ENCODE results near the gene SERPINA1. TPM values are rescaled to one million over a fixed set of nuclear protein-coding genes. Genes with fewer than 3 reads are reported as not detected.
"Not testable (repeated sequence)": the region's sequence is repeated elsewhere in the genome, so short reads cannot be mapped to it uniquely, and the experiment has no call there.

SERPINA1 gene
- total and polyA plus RNA-seq, 7 donors, result 0.78 to 5.5 (median 3.0) TPM

DNA sequence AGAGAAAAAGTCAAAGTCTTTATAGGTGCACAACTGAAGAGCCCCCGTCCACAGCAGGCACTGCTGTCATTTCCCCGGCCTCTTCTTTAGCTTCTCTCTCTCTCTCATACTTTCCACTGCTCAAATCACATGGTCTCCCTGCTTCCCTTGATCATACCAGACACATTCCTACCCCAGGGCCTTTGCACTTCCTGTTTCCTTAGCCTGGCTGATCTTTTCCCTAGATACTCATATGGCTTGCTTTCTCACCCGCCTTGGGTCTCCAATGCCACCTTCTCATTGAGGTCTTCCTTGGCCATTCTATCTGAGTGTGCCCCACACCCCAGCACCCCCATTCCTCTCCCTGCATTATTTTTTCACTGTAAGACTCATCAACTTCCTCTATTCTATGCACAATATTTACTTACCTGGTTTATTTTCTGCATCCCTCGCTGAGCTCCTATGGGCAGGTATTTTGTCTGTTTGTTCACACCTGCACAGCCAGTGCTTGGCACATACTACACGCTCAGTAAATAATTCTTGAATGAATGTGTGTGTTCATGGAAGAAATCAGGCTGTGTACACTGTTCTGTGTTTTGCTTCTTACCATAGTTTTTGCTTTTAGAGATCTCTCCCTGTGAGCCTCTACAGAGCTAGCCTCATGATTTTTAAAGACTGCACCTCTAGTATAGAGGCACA is 31.9 kb downstream of the SERPINA1 start:
- H3K9me3 ChIP-seq, result no peaks in the 10 kb centered on the region
- H3K27ac ChIP-seq, result no peak overlapping the region
- peaks cover 0 to 4% (median 4%) of the 10 kb centered on the region in 3 donors for H3K27me3 ChIP-seq (ENCODE audit: insufficient read depth in 3 of 3, low read length in 2 of 3)
- intact Hi-C loops (cut with DNase I), result loop anchor here in 1 of 2 donors (10.0 kb wide), 1 partner anchor 128 kb away; no protein-coding TSS in a partner anchor
- H3K4me3 ChIP-seq, result no peak overlapping the region
- no peaks in the 10 kb centered on the region for H3K36me3 ChIP-seq (ENCODE audit: insufficient read depth in 1 of 2, low read depth in 1 of 2)
- 71 to 82% (median 80%) methylated on average over 5 of the region's 5 CpGs for WGBS, 3 donors
- no peaks in the 10 kb centered on the region for H3K4me1 ChIP-seq
- TF ChIP-seq, protein P1, sequence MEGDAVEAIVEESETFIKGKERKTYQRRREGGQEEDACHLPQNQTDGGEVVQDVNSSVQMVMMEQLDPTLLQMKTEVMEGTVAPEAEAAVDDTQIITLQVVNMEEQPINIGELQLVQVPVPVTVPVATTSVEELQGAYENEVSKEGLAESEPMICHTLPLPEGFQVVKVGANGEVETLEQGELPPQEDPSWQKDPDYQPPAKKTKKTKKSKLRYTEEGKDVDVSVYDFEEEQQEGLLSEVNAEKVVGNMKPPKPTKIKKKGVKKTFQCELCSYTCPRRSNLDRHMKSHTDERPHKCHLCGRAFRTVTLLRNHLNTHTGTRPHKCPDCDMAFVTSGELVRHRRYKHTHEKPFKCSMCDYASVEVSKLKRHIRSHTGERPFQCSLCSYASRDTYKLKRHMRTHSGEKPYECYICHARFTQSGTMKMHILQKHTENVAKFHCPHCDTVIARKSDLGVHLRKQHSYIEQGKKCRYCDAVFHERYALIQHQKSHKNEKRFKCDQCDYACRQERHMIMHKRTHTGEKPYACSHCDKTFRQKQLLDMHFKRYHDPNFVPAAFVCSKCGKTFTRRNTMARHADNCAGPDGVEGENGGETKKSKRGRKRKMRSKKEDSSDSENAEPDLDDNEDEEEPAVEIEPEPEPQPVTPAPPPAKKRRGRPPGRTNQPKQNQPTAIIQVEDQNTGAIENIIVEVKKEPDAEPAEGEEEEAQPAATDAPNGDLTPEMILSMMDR (IDR thresholded peaks at IDR 0.05), result no peak
- DNase-seq, result no peak
- ATAC-seq, result no peak

DNA sequence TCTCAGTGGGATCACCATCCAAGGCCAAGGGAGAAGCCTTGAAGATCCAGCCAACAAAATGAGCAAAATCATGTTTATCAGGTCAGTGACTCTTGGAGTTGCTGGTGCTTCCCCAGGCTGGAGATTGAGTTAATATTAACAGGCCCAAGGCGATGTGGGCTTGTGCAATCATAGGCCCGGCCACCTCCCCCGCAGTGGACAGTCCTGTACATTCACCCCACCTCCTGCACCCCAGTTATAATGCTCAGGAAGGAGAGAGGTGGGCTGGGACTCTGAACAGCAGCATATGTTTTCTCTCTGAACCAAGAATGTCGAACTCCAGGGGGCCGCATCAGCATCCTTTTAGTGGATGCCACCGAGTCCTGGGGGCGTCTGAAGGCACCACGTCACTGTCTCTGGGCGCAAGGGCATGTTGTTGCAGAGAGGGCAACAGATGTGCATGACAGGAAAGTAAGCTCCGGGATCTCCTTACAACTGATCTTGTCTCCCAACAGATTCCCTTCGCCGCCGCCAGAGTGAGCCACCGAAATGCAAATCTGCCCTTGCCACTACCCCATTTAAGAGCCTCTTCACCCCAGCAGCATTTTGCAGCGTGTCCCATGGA is 33.1 kb downstream of the SERPINA1 start:
- Histone ChIP-seq H3K27me3 (ENCODE audit: insufficient read depth in 3 of 3, low read length in 2 of 3) (peaks cover 0 to 4% (median 4%) of the 10 kb centered on the region in 3 donors), H3K27ac (no peak overlapping the region), H3K9me3 (no peaks in the 10 kb centered on the region), H3K36me3 (ENCODE audit: insufficient read depth in 1 of 2, low read depth in 1 of 2) (no peaks in the 10 kb centered on the region), H3K4me3 (no peak overlapping the region), H3K4me1 (no peaks in the 10 kb centered on the region)
- ATAC-seq (peak in 1 of 4 donors; percentile 13), DNase-seq (peak in 1 of 2 donors; percentile 35)
- intact Hi-C loops (cut with DNase I), result loop anchor here in 1 of 2 donors (10.0 kb wide), 1 partner anchor 130 kb away; no protein-coding TSS in a partner anchor
- 19 to 22% (median 20%) methylated on average over 15 of the region's 15 CpGs for WGBS, 3 donors
- TF ChIP-seq, protein P1 (IDR thresholded peaks at IDR 0.05), result no peak

- 97 to 98% (median 97%) methylated on average over 3 of the region's 3 CpGs for WGBS, 3 donors
- Histone ChIP-seq H3K36me3 (ENCODE audit: insufficient read depth in 1 of 2, low read depth in 1 of 2) (no peaks in the 10 kb centered on the region), H3K4me3 (no peak overlapping the region), H3K4me1 (no peaks in the 10 kb centered on the region), H3K27ac (no peak overlapping the region), H3K9me3 (no peaks in the 10 kb centered on the region), H3K27me3 (ENCODE audit: insufficient read depth in 3 of 3, low read length in 2 of 3) (peaks cover 0 to 4% (median 4%) of the 10 kb centered on the region in 3 donors)
- TF ChIP-seq, protein P1 (IDR thresholded peaks at IDR 0.05), result no peak
- ATAC-seq (no peak), DNase-seq (no peak)
- intact Hi-C loops (cut with DNase I), result loop anchor here in 1 of 2 donors (10.0 kb wide), 1 partner anchor 130 kb away; no protein-coding TSS in a partner anchor
Observed at GRCh38 chr14:94354638-94355185, 33.7 kb downstream of the SERPINA1 start.

DNA sequence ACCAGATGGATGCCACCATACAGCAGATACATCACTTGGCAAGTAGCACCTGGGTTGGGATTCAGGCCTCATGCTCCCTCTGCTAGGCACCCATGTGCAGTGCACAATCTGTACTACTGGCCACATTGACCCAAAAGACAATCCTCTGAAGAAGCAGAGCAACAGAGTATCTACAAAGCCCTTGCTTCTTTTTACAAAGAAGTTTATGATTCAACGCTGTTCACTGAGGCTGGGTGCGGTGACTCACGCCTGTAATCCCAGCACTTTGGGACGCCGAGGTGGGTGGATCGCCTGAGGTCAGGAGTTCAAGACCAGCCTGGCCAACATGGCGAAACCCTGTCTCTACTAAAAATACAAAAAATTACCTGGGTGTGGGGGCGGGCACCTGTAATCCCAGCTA is 34.2 kb downstream of the SERPINA1 start:
- not testable (repeated sequence) for ATAC-seq; H3K9me3 ChIP-seq; H3K4me1 ChIP-seq; H3K4me3 ChIP-seq; H3K27ac ChIP-seq; H3K36me3 ChIP-seq (ENCODE audit: insufficient read depth in 1 of 2, low read depth in 1 of 2); H3K27me3 ChIP-seq (ENCODE audit: insufficient read depth in 3 of 3, low read length in 2 of 3); DNase-seq
- 84 to 93% (median 91%) methylated on average over 8 of the region's 8 CpGs for WGBS, 3 donors
- intact Hi-C loops (cut with DNase I), result loop anchor here in 1 of 2 donors (10.0 kb wide), 1 partner anchor 131 kb away; no protein-coding TSS in a partner anchor

- Histone ChIP-seq H3K27ac (no peak overlapping the region), H3K4me3 (no peak overlapping the region), H3K27me3 (ENCODE audit: insufficient read depth in 3 of 3, low read length in 2 of 3) (peaks cover 0 to 4% (median 0%) of the 10 kb centered on the region in 3 donors), H3K9me3 (no peaks in the 10 kb centered on the region), H3K36me3 (ENCODE audit: insufficient read depth in 1 of 2, low read depth in 1 of 2) (no peaks in the 10 kb centered on the region), H3K4me1 (no peaks in the 10 kb centered on the region)
- intact Hi-C loops (cut with DNase I), result no loop called here
- no peak for ATAC-seq
- TF ChIP-seq, protein P1 (IDR thresholded peaks at IDR 0.05), result no peak
- DNase-seq, result no peak
- 76 to 85% (median 76%) methylated on average over 7 of the region's 7 CpGs for WGBS, 3 donors
Observed at GRCh38 chr14:94349276-94349675, 39.1 kb downstream of the SERPINA1 start.

Data from psoas muscle (tissue), 8 donors.